ENCODE data around the gene SMC4. TPM values are rescaled to one million over a fixed set of nuclear protein-coding genes. Genes with fewer than 3 reads are reported as not detected.

Gene SMC4
- total and polyA plus RNA-seq, 9 donors = 8.9 to 28.2 (median 18.0) TPM

- DNase-seq = no peak
- Histone ChIP-seq H3K4me3 (no peak overlapping the region), H3K36me3 (no peaks in the 10 kb centered on the region), H3K27ac (no peak overlapping the region), H3K4me1 (ENCODE audit: insufficient read depth) (no peaks in the 10 kb centered on the region), H3K27me3 (no peaks in the 10 kb centered on the region), H3K9me3 (no peaks in the 10 kb centered on the region)
- no peak for TF ChIP-seq POLR2A (IDR thresholded peaks at IDR 0.05)
- TF ChIP-seq CTCF (IDR thresholded peaks at IDR 0.05) = no peak
- no peak for TF ChIP-seq EP300 (IDR thresholded peaks at IDR 0.05)
- intact Hi-C loops (cut with DNase I) = no loop called here
- 94 to 96% (median 96%) methylated on average over 1 of the region's 1 CpG for WGBS, 3 donors
Observed at GRCh38 chr3:160444411-160444810, 45.0 kb downstream of the SMC4 start.

GRCh38 chr3:160445854-160446253 is 46.4 kb downstream of the SMC4 start:
- H3K4me1 ChIP-seq (ENCODE audit: insufficient read depth) = no peaks in the 10 kb centered on the region
- H3K9me3 ChIP-seq = no peaks in the 10 kb centered on the region
- H3K27me3 ChIP-seq = no peaks in the 10 kb centered on the region
- no peaks in the 10 kb centered on the region for H3K36me3 ChIP-seq
- H3K4me3 ChIP-seq = no peak overlapping the region
- 92 to 100% (median 98%) methylated on average over 1 of the region's 1 CpG for WGBS, 3 donors
- TF ChIP-seq POLR2A (IDR thresholded peaks at IDR 0.05) (no peak), CTCF (IDR thresholded peaks at IDR 0.05) (no peak), EP300 (IDR thresholded peaks at IDR 0.05) (no peak)
- intact Hi-C loops (cut with DNase I) = no loop called here
- no peak for DNase-seq
- no peak overlapping the region for H3K27ac ChIP-seq

GRCh38 chr3:160446522-160447056 is 47.1 kb downstream of the SMC4 start:
- Histone ChIP-seq H3K27ac (no peak overlapping the region), H3K4me1 (ENCODE audit: insufficient read depth) (no peaks in the 10 kb centered on the region), H3K4me3 (no peak overlapping the region), H3K9me3 (no peaks in the 10 kb centered on the region), H3K27me3 (no peaks in the 10 kb centered on the region), H3K36me3 (no peaks in the 10 kb centered on the region)
- 96 to 97% (median 97%) methylated on average over 13 of the region's 13 CpGs for WGBS, 3 donors
- intact Hi-C loops (cut with DNase I) = no loop called here
- TF ChIP-seq EP300 (IDR thresholded peaks at IDR 0.05) = no peak
- no peak for DNase-seq

GRCh38 chr3:160447544-160447943 is 48.1 kb downstream of the SMC4 start:
- Histone ChIP-seq H3K4me3 (no peak overlapping the region), H3K9me3 (no peaks in the 10 kb centered on the region), H3K27me3 (no peaks in the 10 kb centered on the region), H3K36me3 (no peaks in the 10 kb centered on the region), H3K27ac (no peak overlapping the region), H3K4me1 (ENCODE audit: insufficient read depth) (no peaks in the 10 kb centered on the region)
- TF ChIP-seq EP300 (IDR thresholded peaks at IDR 0.05) = no peak
- no peak for TF ChIP-seq CTCF (IDR thresholded peaks at IDR 0.05)
- TF ChIP-seq POLR2A (IDR thresholded peaks at IDR 0.05) = no peak
- 56 to 71% (median 69%) methylated on average over 3 of the region's 3 CpGs for WGBS, 3 donors
- no peak for DNase-seq
- intact Hi-C loops (cut with DNase I) = no loop called here

- Histone ChIP-seq H3K4me1 (ENCODE audit: insufficient read depth) (no peaks in the 10 kb centered on the region), H3K9me3 (no peaks in the 10 kb centered on the region), H3K27ac (no peak overlapping the region), H3K4me3 (peak overlapping the region; percentile 44), H3K27me3 (no peaks in the 10 kb centered on the region), H3K36me3 (no peaks in the 10 kb centered on the region)
- intact Hi-C loops (cut with DNase I) = no loop called here
- DNase-seq = peak in 2 of 5 donors; percentile 22
- TF ChIP-seq CTCF (IDR thresholded peaks at IDR 0.05) = no peak
- no peak for TF ChIP-seq EP300 (IDR thresholded peaks at IDR 0.05)
- no peak for TF ChIP-seq POLR2A (IDR thresholded peaks at IDR 0.05)
- WGBS, 3 donors = 2% methylated on average over 26 of the region's 26 CpGs
Observed at GRCh38 chr3:160448845-160449635, 49.6 kb downstream of the SMC4 start.

All from ovary (tissue), 9 donors.